ENCODE data around the gene AMD1.
"Not testable (repeated sequence)": the region's sequence is repeated elsewhere in the genome, so short reads cannot be mapped to it uniquely, and the experiment has no call there.

AMD1 gene

GRCh38 chr6:110877569-110877968, 3.0 kb downstream of the AMD1 start:
- DNase-seq (ENCODE audit: low spot score) = no peak

DNA sequence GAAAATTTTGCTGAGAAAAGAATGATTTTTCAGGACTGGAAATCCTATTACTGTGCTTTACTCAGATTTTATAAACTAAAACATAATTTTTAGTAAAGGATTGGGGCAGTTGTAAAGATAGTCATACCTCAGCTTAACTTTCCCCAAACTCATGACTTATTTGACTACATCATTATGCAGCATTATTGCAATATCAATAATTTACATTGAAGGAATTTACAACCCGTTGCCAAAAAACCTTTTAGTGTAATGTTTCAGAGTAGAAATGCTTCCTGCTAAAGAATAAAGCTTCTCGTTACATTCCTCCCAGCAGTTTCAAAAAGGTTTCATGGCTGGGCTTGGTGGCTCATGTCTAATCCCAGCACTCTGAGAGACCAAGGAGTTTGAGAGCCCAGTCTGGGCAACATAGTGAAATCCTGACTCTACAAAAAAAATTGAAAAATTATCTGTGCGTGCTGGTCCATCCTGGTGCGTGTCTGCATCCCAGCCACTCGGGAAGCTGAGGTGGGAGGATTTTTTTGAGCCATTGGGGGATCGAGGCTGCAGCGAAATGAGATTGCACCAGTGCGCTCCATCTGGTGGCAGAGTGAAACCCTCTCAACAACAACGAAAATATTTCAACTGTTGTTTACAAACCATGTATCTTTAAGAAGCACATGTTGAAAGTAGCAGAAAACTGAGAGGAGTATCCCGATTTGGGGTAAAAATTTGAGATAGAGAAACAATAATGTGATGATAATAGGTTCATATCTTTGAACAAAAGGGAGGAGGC, 4.4 kb downstream of the AMD1 start:
- peak; percentile 77 for DNase-seq (ENCODE audit: low spot score)

- DNase-seq (ENCODE audit: low spot score) = no peak
These were observed 6.1 kb downstream of the AMD1 start for GRCh38 chr6:110880651-110881050.

- no peak for DNase-seq (ENCODE audit: low spot score)
These were observed 7.1 kb downstream of the AMD1 start for GRCh38 chr6:110881546-110882273.

GRCh38 chr6:110882274-110882619, 7.7 kb downstream of the AMD1 start:
- no peak for DNase-seq (ENCODE audit: low spot score)

- peak; percentile 69 for DNase-seq (ENCODE audit: low spot score)
These were observed 8.4 kb downstream of the AMD1 start for GRCh38 chr6:110882824-110883554.

- DNase-seq (ENCODE audit: low spot score) = no peak
These were observed 9.7 kb downstream of the AMD1 start for GRCh38 chr6:110884321-110884720.

- no peak for DNase-seq (ENCODE audit: low spot score)
These were observed 10.9 kb downstream of the AMD1 start for GRCh38 chr6:110885526-110885925.

GRCh38 chr6:110886555-110887167, 12.1 kb downstream of the AMD1 start:
- no peak for DNase-seq (ENCODE audit: low spot score)

DNA sequence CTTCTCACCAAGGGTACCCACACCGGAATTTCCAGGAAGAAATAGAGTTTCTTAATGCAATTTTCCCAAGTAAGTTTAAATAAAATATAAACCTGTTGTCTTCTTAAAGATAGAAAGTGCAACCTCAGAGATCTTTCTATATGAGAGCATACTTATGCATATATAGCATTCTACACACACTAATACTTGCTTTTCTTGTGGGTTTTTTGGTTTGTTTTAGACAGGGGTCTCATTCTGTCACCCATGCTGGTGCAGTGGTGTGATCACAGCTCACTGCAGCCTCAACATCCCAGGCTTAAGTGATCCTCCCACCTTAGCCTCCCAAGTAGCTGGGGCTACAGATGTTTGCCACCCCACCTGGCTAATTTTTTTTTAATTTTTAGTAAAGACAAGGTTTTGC, 15.7 kb downstream of the AMD1 start:
- DNase-seq (ENCODE audit: low spot score) = no peak

GRCh38 chr6:110895907-110896608, 21.5 kb downstream of the AMD1 start:
- DNase-seq (ENCODE audit: low spot score) = no peak

- no peak for DNase-seq (ENCODE audit: low spot score)
These were observed 22.8 kb downstream of the AMD1 start for GRCh38 chr6:110897433-110897832.

- DNase-seq (ENCODE audit: low spot score) = no peak
These were observed 23.5 kb downstream of the AMD1 start for GRCh38 chr6:110898111-110898510.

DNA sequence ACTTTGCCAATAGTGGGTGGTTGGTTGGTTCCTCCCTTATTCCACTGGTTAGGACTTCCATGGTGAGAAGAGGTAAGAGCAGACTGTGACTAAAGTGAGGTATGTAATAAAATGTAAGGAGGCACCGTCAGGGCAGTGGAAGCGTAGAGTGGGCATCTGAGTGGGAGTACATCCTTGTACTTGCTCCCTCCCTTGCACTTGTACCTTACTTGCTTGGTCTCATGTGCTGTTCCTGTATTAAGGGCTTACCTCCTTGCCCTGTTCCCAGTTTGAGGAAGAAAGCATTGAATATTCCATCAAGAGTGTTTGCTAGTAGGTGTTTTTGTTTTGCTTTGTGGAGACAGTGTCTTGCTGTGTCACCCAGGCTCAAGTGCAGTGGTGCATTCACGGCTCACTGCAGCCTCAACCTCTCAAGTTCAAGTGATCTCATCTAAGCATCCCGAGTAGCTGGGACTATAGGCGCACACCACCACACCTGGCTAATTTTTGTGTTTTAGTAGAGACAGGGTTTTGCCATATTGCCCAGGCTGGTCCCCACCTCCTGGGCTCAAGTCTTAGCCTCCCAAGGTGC, 25.5 kb downstream of the AMD1 start:
- no peak for DNase-seq (ENCODE audit: low spot score)

DNA sequence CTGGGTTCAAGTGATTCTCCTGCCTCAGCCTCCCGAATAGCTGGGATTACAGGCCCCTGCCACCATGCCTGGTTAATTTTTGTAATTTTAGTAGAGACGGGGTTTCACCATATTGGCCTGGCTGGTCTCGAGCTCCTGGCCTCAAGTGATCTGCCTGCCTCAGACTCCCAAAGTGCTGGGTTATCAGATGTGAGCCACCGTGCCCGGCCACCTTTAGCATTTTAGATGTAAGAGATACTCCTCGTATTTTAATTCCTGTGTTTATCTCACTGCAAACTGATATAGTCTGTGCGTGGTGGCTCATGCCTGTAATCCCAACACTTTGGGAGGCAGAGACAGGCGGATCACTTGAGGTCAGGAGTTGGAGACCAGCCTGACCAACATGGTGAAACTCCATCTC, 27.0 kb downstream of the AMD1 start:
- DNase-seq (ENCODE audit: low spot score) = not testable (repeated sequence)

GRCh38 chr6:110902091-110902490, 27.5 kb downstream of the AMD1 start:
- no peak for DNase-seq (ENCODE audit: low spot score)

- not testable (repeated sequence) for DNase-seq (ENCODE audit: low spot score)
These were observed 31.7 kb downstream of the AMD1 start for GRCh38 chr6:110906273-110906672.

- no peak for DNase-seq (ENCODE audit: low spot score)
These were observed 56.2 kb downstream of the AMD1 start for GRCh38 chr6:110930781-110931180.

DNA sequence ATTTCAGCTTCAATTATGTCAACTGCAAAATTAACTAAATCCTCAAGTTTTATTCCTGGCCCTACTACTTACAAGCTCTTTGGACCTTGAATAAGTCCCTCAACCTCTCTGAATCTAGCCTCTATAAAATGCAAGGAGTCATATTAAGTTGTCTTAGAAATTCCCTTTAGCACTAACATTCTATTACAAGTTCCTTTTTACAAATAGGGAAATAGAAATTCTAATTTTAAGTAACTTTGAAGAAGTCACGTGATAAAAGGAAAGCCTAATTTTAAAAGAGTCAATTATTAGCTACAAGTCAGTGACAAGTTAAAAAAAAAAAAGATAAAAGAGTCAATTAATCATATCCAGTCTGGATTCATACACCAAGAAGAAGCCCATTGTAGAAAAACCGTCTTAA, 59.3 kb downstream of the AMD1 start:
- DNase-seq (ENCODE audit: low spot score) = no peak

DNA sequence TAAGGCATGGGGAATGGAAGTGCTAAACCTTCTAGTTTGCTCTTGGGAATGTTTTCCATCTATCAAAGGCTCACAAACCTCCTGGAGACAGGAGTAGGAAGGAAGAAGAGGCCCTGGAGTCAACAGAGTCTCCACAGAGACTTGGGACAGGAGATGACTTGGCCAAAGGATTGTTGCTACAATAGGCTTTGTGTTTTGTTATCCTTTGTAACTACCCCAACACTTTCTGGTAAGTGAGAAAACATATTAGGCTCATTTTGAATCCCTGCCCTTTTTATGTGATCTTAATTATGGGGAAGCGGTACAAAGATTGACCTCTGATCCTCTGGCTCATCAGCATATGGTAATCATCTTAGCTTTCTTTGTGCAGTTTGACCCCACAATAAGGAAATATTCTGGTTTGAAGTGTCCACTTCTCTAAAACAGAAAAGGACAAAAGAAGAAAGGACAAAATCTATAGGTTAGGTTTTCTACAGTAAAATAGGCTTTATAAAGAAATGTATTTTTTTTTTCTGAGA, 59.9 kb downstream of the AMD1 start:
- DNase-seq (ENCODE audit: low spot score) = no peak

DNA sequence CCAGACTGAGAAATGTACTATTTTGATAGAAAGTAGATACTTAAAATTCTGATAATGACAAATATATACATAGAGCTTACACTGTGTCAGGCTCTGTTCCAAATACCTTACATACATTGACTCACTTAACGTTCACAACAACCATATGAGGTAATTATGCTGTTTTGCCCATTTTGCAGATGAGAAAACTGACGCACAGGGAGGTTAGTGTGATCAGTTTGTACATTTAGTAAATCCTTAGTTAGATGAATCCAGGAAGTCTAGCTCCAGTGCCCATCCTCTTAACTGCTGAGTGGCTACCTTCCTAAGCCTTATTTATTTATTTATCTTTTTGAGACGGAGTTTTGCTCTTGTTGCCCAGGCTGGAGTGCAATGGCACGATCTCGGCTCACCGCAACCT, 60.6 kb downstream of the AMD1 start:
- DNase-seq (ENCODE audit: low spot score) = no peak
